GM12865 (cell line): ENCODE data around the gene RIC3.

ENCODE experiments used
- DNase-seq: peaks from one replicate; pipeline ENCODE4 v3.0.0; 2010; ENCODE audit warnings: low read depth
- H3K4me3 ChIP-seq: 2 replicates; pipeline ENCODE4 v1.5.1; 2011; ENCODE audit warnings: mild to moderate bottlenecking, low read depth, low read length, control low read depth
- TF ChIP-seq, protein P1 (sequence below): IDR thresholded peaks from 2 replicates; pipeline ENCODE4 v1.5.1; 2011; ENCODE audit warnings: low read length, control low read depth, low read depth, inconsistent platforms; ENCODE audit not compliant: insufficient read depth; ENCODE audit errors: missing control alignments

The RIC3 gene

DNA sequence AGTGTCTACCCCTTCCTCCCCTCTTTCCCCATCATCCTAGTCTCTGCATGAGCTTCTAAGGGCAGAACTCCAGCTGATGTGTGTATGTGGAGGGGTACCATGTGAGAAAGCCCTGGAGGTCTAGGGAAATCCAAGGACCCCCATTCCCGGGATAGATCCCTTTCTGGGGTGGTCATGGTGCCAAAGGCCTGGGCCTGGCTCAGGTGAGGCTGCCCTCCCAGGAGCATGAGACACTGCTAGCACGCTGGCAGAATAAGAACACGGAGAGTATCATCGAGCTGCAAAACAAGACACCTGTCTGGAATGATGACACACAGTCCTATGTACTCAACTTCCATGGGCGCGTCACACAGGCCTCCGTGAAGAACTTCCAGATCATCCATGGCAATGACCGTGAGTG is 68.2 kb downstream of the RIC3 start:
- TF ChIP-seq, protein P1, sequence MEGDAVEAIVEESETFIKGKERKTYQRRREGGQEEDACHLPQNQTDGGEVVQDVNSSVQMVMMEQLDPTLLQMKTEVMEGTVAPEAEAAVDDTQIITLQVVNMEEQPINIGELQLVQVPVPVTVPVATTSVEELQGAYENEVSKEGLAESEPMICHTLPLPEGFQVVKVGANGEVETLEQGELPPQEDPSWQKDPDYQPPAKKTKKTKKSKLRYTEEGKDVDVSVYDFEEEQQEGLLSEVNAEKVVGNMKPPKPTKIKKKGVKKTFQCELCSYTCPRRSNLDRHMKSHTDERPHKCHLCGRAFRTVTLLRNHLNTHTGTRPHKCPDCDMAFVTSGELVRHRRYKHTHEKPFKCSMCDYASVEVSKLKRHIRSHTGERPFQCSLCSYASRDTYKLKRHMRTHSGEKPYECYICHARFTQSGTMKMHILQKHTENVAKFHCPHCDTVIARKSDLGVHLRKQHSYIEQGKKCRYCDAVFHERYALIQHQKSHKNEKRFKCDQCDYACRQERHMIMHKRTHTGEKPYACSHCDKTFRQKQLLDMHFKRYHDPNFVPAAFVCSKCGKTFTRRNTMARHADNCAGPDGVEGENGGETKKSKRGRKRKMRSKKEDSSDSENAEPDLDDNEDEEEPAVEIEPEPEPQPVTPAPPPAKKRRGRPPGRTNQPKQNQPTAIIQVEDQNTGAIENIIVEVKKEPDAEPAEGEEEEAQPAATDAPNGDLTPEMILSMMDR = no peak
- DNase-seq = no peak
- H3K4me3 ChIP-seq = no peak overlapping the region

DNA sequence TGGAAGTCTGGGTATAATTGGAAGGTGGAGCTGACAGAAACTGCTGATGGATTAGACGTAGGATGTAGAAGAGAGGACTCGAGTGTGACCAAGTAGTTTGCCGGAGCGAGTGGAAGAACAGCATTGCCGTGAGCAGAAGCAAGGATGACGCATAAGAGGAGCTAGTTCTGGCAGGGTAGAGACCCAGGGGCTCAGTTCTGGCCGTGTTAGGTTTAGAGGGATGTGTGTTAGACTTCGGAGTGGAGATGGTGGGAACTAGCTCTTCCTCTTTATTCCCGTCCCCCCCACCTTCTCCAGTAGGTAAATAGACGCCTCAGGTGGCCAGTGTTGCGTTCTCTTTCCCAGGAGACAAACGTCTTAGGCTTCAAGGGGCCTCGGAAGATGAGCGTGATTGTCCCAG is 68.7 kb downstream of the RIC3 start:
- TF ChIP-seq, protein P1 = no peak
- H3K4me3 ChIP-seq = no peak overlapping the region
- DNase-seq = no peak

DNA sequence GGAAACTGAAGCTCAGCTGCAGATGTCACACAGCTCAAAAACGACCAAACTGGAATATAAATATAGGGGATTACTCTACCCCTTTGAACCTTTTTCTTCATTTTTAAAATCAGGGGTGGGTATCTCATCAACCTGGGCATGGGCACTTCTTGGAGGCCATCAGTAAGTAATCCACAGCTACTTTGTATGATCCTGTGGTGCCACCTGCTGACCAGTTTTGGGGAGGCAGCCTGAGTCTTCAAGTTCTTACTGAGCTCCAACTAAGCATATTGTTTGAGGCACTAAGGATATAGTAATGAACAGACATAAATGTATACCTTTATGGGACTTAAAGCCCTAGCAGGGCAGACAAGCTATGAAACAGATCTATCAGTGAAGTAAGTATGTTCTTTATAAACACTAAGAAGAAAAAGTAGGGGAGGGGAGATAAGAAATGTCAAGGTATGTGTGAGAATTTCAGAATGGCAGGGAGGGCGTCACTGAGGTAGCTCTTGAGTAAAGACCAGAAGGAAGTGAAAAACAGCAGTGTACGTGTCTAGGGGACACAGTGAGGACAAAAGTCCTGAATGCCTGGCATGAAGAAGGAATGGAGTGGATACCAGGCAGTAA is 69.4 kb downstream of the RIC3 start:
- TF ChIP-seq, protein P1 = peak; percentile 76
- H3K4me3 ChIP-seq = no peak overlapping the region
- DNase-seq = peak; percentile 77

DNA sequence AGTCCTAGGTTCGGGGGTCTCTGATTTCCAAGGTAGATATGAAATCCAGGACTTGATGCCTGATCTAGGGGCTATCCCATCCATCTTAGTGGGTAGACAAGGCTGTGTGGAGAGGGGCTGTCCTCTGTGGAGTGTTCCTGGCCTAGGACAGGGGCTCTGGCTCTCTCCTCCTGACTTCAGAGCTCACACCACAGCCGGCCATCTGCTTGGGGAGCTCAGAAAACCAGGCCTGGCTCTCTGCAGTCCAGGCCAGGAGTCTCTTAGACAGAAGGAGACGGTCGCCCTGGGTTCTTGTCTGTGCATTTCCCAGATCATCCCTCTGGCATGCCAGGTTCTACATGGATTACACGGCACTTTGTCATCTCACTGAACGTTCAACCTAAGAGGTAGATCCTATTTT is 69.9 kb downstream of the RIC3 start:
- TF ChIP-seq, protein P1 = no peak
- H3K4me3 ChIP-seq = no peak overlapping the region
- DNase-seq = no peak

DNA sequence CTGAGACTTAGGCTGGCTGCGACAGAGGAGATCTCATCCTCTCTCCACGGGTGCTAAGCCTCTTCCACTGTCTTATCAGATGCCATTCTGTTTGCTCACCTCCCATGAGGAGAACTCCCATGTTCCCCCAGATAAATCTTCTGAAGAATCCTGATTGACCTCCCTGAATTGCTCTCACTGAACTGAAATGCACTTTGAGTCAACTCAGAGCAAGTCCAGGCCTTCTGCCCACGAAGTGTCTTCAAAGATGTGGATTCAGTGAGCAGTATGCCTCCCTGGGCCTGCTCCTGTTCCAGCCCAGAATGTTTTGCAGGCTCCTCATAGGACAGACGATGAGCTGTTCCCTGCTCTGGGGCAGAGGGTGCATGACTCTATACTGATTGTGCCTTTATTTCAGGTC is 70.5 kb downstream of the RIC3 start:
- no peak for DNase-seq
- no peak overlapping the region for H3K4me3 ChIP-seq
- TF ChIP-seq, protein P1 = no peak

DNA sequence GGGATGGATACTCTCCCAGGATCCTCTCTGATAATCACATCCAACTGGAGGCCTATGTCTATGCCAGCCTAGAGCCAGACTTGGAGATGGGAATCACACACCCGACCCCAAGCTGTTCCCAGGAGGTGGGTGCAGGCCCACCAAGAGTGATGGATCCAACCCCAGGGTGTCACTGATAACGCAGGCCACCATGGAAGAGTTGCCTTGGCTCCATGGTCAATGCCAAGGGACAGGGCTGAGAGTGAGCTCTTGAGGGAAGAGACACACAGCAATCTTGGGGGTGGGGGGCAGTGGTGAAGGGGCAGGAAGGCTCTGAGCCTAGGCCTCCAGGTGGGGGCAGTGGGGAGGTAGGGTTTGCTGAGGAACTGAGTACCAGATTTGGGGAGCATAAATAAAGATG is 70.9 kb downstream of the RIC3 start:
- DNase-seq = no peak
- no peak overlapping the region for H3K4me3 ChIP-seq
- TF ChIP-seq, protein P1 = no peak

DNA sequence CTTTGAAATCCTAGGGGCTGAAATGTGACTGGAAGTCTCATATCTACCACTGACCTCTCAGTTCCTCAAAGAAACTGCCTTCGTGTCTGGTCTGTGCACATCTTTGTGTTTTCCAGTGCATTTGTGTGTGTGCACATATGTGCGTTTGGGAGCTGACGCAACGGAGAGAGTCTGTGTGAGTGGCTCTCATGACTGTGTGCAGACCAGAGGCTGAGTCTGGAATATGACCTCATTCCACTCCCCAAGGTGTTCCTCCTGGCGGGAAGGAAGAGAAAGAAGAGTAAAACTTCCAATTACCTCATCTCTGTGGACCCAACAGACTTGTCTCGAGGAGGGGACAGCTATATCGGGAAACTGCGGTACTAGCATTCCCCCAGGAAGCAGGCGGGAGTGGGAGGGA is 71.4 kb downstream of the RIC3 start:
- TF ChIP-seq, protein P1 = no peak
- no peak overlapping the region for H3K4me3 ChIP-seq
- DNase-seq = no peak
